ENCODE data around the gene ACAP2. TPM values are rescaled to one million over a fixed set of nuclear protein-coding genes. Genes with fewer than 3 reads are reported as not detected.

ACAP2 gene
- total RNA-seq, 4 donors from 2014 or later, result 31.8 to 85.8 (median 43.9) TPM

DNA sequence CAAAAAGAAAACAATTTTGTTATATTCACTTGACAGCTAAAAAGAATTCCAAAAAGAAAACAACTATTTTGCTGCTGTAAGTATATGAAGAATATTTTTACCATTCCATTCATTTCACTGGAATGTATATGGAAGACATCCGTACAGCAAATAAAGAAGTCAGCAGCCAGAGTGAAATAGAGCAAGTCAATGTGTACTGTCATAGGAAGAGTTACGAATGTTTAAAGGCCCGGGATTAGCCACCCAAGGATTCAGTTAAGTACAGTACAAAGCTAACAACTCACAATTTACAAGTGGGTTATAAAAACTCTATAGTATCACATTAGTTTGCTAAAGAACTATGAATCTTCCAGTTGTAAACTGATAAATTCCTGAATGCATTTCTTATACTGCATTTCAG is 157.4 kb downstream of the ACAP2 start:
- Histone ChIP-seq H3K36me3 (peaks cover 16 to 70% (median 43%) of the 10 kb centered on the region in 4 donors), H3K27ac (replicated peaks in 1 of 4) (no peak overlapping the region), H3K9me3 (no peaks in the 10 kb centered on the region), H3K4me3 (no peak overlapping the region), H3K27me3 (no peaks in the 10 kb centered on the region), H3K4me1 (no peaks in the 10 kb centered on the region)
- intact Hi-C loops (cut with DNase I), result no loop called here
- WGBS, result 83% methylated on average over 3 of the region's 3 CpGs
- DNase-seq (ENCODE audit: extremely low spot score), result no peak
- TF ChIP-seq POLR2AphosphoS5 (IDR thresholded peaks at IDR 0.05), result no peak
- TF ChIP-seq, protein P1, sequence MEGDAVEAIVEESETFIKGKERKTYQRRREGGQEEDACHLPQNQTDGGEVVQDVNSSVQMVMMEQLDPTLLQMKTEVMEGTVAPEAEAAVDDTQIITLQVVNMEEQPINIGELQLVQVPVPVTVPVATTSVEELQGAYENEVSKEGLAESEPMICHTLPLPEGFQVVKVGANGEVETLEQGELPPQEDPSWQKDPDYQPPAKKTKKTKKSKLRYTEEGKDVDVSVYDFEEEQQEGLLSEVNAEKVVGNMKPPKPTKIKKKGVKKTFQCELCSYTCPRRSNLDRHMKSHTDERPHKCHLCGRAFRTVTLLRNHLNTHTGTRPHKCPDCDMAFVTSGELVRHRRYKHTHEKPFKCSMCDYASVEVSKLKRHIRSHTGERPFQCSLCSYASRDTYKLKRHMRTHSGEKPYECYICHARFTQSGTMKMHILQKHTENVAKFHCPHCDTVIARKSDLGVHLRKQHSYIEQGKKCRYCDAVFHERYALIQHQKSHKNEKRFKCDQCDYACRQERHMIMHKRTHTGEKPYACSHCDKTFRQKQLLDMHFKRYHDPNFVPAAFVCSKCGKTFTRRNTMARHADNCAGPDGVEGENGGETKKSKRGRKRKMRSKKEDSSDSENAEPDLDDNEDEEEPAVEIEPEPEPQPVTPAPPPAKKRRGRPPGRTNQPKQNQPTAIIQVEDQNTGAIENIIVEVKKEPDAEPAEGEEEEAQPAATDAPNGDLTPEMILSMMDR (IDR thresholded peaks at IDR 0.05), result no peak
- TF ChIP-seq POLR2A (IDR thresholded peaks at IDR 0.05; ENCODE audit: low read depth), result no peak
- no peak for TF ChIP-seq EP300 (IDR thresholded peaks at IDR 0.05)

- Histone ChIP-seq H3K36me3 (peaks cover 16 to 65% (median 40%) of the 10 kb centered on the region in 4 donors), H3K4me1 (no peaks in the 10 kb centered on the region), H3K4me3 (no peak overlapping the region), H3K27me3 (no peaks in the 10 kb centered on the region), H3K9me3 (no peaks in the 10 kb centered on the region), H3K27ac (replicated peaks in 1 of 4) (no peak overlapping the region)
- 89% methylated on average over 3 of the region's 3 CpGs for WGBS
- DNase-seq (ENCODE audit: extremely low spot score), result no peak
- intact Hi-C loops (cut with DNase I), result no loop called here
- no peak for TF ChIP-seq POLR2A (IDR thresholded peaks at IDR 0.05; ENCODE audit: low read depth)
- TF ChIP-seq, protein P1 (IDR thresholded peaks at IDR 0.05), result no peak
- no peak for TF ChIP-seq POLR2AphosphoS5 (IDR thresholded peaks at IDR 0.05)
- no peak for TF ChIP-seq EP300 (IDR thresholded peaks at IDR 0.05)
Observed at GRCh38 chr3:195284842-195285241, 158.0 kb downstream of the ACAP2 start.

GRCh38 chr3:195282961-195283360 is 159.9 kb downstream of the ACAP2 start:
- no peak overlapping the region for H3K27ac ChIP-seq (replicated peaks in 1 of 4)

DNA sequence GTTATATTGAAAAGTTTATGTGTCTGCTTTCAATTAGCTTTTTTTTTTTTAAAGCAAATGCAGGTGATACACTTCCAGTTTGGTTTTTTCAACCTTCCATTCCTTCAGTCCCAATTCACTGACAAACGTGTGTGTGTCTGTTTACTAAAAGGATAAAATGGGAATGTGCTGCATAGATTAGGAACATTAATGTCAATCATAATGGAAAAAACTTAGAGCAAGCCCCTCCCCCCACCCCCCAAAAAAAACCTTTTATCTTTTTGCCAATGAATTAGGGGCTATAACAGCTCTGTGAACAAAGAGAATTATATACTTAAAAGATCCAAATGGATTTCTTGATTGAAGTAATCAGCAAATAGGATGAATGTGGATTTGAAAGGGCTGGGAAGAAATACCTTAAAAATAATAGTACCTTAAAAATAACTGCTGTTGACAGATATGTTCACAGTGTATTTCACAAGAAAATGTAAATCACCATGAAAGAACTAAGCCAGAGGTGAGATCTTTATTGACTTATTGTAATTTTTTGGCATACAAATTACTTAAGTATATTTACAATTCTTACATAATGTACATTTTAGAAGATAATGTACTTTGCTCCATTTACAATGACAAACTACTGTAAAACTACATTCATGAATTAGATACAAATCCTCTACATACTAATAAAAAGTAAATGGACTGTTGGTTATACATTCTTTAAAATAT is 168.4 kb downstream of the ACAP2 start:
- TF ChIP-seq, protein P1 (IDR thresholded peaks at IDR 0.05), result no peak
- TF ChIP-seq POLR2AphosphoS5 (IDR thresholded peaks at IDR 0.05) (no peak), POLR2A (IDR thresholded peaks at IDR 0.05; ENCODE audit: low read depth) (no peak), EP300 (IDR thresholded peaks at IDR 0.05) (no peak)
- WGBS, result 25% methylated on average over 1 of the region's 1 CpG
- intact Hi-C loops (cut with DNase I), result loop anchor here (5.0 kb wide), 1 partner anchor 168 kb away; the partner anchor contains the start of gene ACAP2
- peaks cover 16 to 21% (median 18%) of the 10 kb centered on the region in 4 donors for H3K4me1 ChIP-seq
- no peak for DNase-seq (ENCODE audit: extremely low spot score)
- H3K27ac ChIP-seq (replicated peaks in 1 of 4), result no peak overlapping the region
- H3K27me3 ChIP-seq, result no peaks in the 10 kb centered on the region
- no peak overlapping the region for H3K4me3 ChIP-seq
- no peaks in the 10 kb centered on the region for H3K9me3 ChIP-seq
- H3K36me3 ChIP-seq, result peaks cover 0 to 22% (median 8%) of the 10 kb centered on the region in 4 donors

More at GRCh38 chr3:195282961-195283360, 159.9 kb downstream of the ACAP2 start:
- peaks cover 2 to 58% (median 35%) of the 10 kb centered on the region in 4 donors for H3K36me3 ChIP-seq
- no peaks in the 10 kb centered on the region for H3K9me3 ChIP-seq
- H3K4me1 ChIP-seq, result no peaks in the 10 kb centered on the region
- WGBS, result 72% methylated on average over 8 of the region's 8 CpGs
- H3K4me3 ChIP-seq, result no peak overlapping the region
- no peak for DNase-seq (ENCODE audit: extremely low spot score)
- intact Hi-C loops (cut with DNase I), result no loop called here
- TF ChIP-seq EP300 (IDR thresholded peaks at IDR 0.05) (no peak), POLR2AphosphoS5 (IDR thresholded peaks at IDR 0.05) (no peak), POLR2A (IDR thresholded peaks at IDR 0.05; ENCODE audit: low read depth) (no peak)
- TF ChIP-seq, protein P1 (IDR thresholded peaks at IDR 0.05), result no peak
- no peaks in the 10 kb centered on the region for H3K27me3 ChIP-seq
